Right lobe of liver (tissue), 6 donors: ENCODE data around the gene SKIC8. TPM values are rescaled to one million over a fixed set of nuclear protein-coding genes. Genes with fewer than 3 reads are reported as not detected.
"Not testable (repeated sequence)": the region's sequence is repeated elsewhere in the genome, so short reads cannot be mapped to it uniquely, and the experiment has no call there.

Experiments
- ATAC-seq, 4 donors: fragments of 200-7000 bp; cut with Tn5 transposase; one replicate each; pipeline ENCODE4 v1.9.1; 2020; ENCODE audit warnings: mild to moderate bottlenecking in 4 of 4, moderate library complexity in 4 of 4
- DNase-seq, 3 donors: peaks; one replicate each; pipeline ENCODE4 v3.0.0-alpha.2; 2020
- H3K27ac ChIP-seq, 3 donors: fragments of 200-600 bp; one replicate each; pipeline ENCODE4 v1.8.0; 2022
- H3K27me3 ChIP-seq, 2 donors: fragments of 200-600 bp; one replicate each; pipeline ENCODE4 v1.8.0; 2022
- H3K36me3 ChIP-seq, 4 donors: fragments of 200-600 bp; sonication (generic) in 1 of 4; one replicate each; pipeline versions ENCODE4 v1.5.1 to v1.8.0; 2017 to 2022; ENCODE audit warnings: control low read depth in 1 of 4
- H3K4me1 ChIP-seq, 4 donors: fragments of 200-600 bp; sonication (generic) in 1 of 4; one replicate each; pipeline versions ENCODE4 v1.5.1 to v1.8.0; 2017 to 2022; ENCODE audit warnings: control low read depth in 1 of 4
- H3K4me3 ChIP-seq, 3 donors: fragments of 200-600 bp; one replicate each; pipeline ENCODE4 v1.8.0; 2022
- H3K9me3 ChIP-seq, 4 donors: fragments of 200-600 bp; sonication (generic) in 1 of 4; one replicate each; pipeline versions ENCODE4 v1.5.1 to v1.8.0; 2017 to 2022; ENCODE audit warnings: control low read depth in 1 of 4
- POLR2A ChIP-seq: fragments of 450-650 bp; IDR thresholded peaks from one replicate; pipeline ENCODE4 v1.6.1; 2017; ENCODE audit warnings: antibody characterized with exemption, mild to moderate bottlenecking
- WGBS: methylation state at CpG from one replicate; pipeline ENCODE4 v1.1.6; 2018; ENCODE audit warnings: low coverage, low lambda C conversion rate; ENCODE audit not compliant: insufficient coverage; ENCODE audit errors: missing lambda C conversion rate; 5-methylcytosine and 5-hydroxymethylcytosine counted together
- intact Hi-C, 2 donors: fragments of 100-400 bp; cut with DNase I; formaldehyde crosslinking; loops; one replicate each; pipeline versions ENCODE4 v1.11.2 to v1.14.1; 2022
- total RNA-seq, 6 experiments: library from RNA; depleted of rRNA in 2 of 6; stranded (reverse); fragments of >200 nt in 2 of 6; fragmentation: NEBNext Ultra II Directional in 3 of 6; extraction: Animal tissue kit (Norgen Biotek cat#: 25700) in 3 of 6; gene quantifications; one replicate each; pipeline versions ENCODE4 v1.1.0 to v1.2.4, GENCODE V29; 2016 to 2023
- TF ChIP-seq, protein P1 (sequence below), 4 donors: fragments of 200-600 bp in 3 of 4; fragments of 450-650 bp in 1 of 4; IDR thresholded peaks; one replicate each; pipeline versions ENCODE4 v1.5.1 to v1.8.0; 2016 to 2022; ENCODE audit warnings: antibody characterized with exemption in 4 of 4, mild to moderate bottlenecking in 2 of 4
- donor health status: DM: no; HTN: yes; CAD: no.
- donor health status: DM: no; HTN: no; CAD: no.
- donor health status: DM: no; HTN: no; CAD: no.
- donor health status: DM: no; HTN: yes; CAD: no.
- donor health status: DM: no; HTN: yes; CAD: no.

SKIC8 gene
- total RNA-seq, 6 experiments from 2014 or later: 21.7 to 30.3 (median 23.0) TPM

DNA sequence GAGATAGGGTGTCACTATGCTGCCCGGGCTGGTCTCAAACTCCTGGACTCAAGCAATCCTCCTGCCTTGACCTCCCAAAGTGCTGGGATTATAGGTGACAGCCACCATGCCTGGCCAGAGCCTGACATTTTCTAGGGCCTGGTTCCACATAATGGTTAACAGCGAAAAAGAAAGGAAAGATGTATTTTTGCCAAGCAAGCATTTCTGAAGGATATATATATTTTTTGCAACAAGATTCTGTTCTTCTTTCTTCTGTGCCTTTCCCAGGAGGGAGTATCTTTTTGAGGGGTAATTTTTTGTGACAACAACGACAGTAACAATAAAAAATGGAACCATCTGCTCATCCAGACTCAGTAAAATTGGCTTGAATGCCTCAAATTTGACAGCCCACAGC, 43.4 kb downstream of the SKIC8 start:
- Histone ChIP-seq H3K27me3 (no peaks in the 10 kb centered on the region), H3K27ac (no peak overlapping the region), H3K36me3 (no peaks in the 10 kb centered on the region), H3K4me1 (no peaks in the 10 kb centered on the region), H3K4me3 (no peak overlapping the region), H3K9me3 (no peaks in the 10 kb centered on the region)
- DNase-seq (no peak), ATAC-seq (no peak)
- 58% methylated on average over 2 of the region's 3 CpGs for WGBS
- TF ChIP-seq, protein P1, sequence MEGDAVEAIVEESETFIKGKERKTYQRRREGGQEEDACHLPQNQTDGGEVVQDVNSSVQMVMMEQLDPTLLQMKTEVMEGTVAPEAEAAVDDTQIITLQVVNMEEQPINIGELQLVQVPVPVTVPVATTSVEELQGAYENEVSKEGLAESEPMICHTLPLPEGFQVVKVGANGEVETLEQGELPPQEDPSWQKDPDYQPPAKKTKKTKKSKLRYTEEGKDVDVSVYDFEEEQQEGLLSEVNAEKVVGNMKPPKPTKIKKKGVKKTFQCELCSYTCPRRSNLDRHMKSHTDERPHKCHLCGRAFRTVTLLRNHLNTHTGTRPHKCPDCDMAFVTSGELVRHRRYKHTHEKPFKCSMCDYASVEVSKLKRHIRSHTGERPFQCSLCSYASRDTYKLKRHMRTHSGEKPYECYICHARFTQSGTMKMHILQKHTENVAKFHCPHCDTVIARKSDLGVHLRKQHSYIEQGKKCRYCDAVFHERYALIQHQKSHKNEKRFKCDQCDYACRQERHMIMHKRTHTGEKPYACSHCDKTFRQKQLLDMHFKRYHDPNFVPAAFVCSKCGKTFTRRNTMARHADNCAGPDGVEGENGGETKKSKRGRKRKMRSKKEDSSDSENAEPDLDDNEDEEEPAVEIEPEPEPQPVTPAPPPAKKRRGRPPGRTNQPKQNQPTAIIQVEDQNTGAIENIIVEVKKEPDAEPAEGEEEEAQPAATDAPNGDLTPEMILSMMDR (IDR thresholded peaks at IDR 0.05): no peak
- intact Hi-C loops: no loop called here

DNA sequence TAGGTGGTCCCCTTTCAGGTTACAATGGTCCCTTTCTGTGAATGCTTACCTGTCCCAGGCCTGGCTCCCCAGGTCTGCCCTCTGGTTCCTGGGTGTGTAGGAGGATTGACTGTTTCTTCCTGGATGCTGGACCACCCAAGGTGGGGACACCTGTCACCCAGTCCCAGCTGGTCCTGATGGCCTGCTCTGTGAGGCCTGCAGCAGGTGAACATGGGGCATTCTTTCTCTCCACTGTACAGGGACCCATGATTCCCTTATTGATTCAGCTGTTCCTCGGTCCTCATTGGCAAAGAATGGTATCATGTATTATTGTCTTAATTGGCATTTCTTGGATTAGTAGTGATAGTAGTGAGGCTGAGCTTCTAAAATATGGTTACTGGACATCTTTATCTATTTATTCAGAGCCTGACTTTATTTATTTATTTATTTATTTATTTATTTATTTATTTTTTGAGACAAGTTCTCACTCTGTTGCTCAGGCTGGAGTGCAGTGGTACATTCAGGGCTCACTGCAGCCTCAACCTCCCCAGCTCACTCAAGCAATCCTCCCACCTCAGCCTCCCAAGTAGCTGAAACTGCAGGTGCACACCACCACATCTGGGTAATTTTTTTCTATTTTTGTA, 43.9 kb downstream of the SKIC8 start:
- no CpG with 5 or more reads among the region's 1 CpG for WGBS
- intact Hi-C loops: no loop called here

DNA sequence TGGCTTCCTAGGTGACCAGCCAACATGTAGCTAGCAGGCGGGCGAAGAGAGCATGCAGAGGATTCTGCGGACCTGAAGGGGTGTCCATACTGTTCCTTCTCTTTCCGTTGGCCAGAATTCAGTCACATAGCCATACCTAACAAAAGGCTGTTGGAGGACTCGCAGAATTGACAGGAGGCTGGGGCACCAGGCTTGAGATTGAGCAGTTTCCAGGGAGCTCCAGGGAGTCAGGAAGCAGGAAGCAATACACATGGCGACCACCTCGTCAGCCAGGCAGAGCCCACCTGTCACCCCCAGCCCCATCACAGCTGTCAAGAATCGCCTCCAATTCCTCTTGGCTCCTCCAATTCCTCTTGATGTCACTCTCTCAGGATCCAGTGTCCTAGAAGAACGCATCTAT, 48.3 kb downstream of the SKIC8 start:
- H3K36me3 ChIP-seq: no peaks in the 10 kb centered on the region
- ATAC-seq (no peak), DNase-seq (no peak)
- H3K27ac ChIP-seq: no peak overlapping the region
- TF ChIP-seq, protein P1 (IDR thresholded peaks at IDR 0.05): no peak
- no peak for TF ChIP-seq POLR2A
- no peak overlapping the region for H3K4me3 ChIP-seq
- no peaks in the 10 kb centered on the region for H3K27me3 ChIP-seq
- intact Hi-C loops: no loop called here
- no peaks in the 10 kb centered on the region for H3K9me3 ChIP-seq
- H3K4me1 ChIP-seq: no peaks in the 10 kb centered on the region
- WGBS: 89% methylated on average over 3 of the region's 9 CpGs

More for the DNA sequence above, 43.9 kb downstream of the SKIC8 start:
- Histone ChIP-seq H3K27ac (no peak overlapping the region), H3K36me3 (no peaks in the 10 kb centered on the region), H3K9me3 (no peaks in the 10 kb centered on the region), H3K4me3 (no peak overlapping the region), H3K4me1 (no peaks in the 10 kb centered on the region), H3K27me3 (no peaks in the 10 kb centered on the region)
- no peak for TF ChIP-seq POLR2A
- TF ChIP-seq, protein P1 (IDR thresholded peaks at IDR 0.05): no peak
- DNase-seq (no peak), ATAC-seq (no peak)

DNA sequence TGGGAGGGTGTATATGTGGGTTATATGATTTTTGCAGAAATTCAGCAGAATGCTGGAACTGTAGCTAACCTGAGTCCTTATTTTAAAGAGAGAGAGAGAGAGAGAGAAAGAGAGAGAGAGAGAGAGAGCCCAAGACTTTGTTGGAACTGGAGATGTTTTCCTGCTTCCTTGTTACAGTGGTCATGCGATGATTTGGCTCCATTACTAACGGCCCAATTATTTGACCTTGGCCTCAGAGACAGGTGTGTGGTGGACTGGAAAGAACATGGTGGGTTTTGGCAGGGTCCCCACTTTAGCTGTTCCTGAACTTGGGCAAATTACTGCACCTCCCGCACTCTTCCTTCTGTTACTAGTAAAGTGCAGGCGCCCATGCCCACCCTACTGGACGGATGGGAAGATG, 50.3 kb downstream of the SKIC8 start:
- no peaks in the 10 kb centered on the region for H3K9me3 ChIP-seq
- intact Hi-C loops: no loop called here
- no peaks in the 10 kb centered on the region for H3K27me3 ChIP-seq
- ATAC-seq (no peak), DNase-seq (no peak)
- 88% methylated on average over 3 of the region's 5 CpGs for WGBS
- H3K36me3 ChIP-seq: no peaks in the 10 kb centered on the region
- H3K27ac ChIP-seq: no peak overlapping the region
- no peak overlapping the region for H3K4me3 ChIP-seq
- H3K4me1 ChIP-seq: no peaks in the 10 kb centered on the region
- TF ChIP-seq, protein P1 (IDR thresholded peaks at IDR 0.05): no peak
- no peak for TF ChIP-seq POLR2A

DNA sequence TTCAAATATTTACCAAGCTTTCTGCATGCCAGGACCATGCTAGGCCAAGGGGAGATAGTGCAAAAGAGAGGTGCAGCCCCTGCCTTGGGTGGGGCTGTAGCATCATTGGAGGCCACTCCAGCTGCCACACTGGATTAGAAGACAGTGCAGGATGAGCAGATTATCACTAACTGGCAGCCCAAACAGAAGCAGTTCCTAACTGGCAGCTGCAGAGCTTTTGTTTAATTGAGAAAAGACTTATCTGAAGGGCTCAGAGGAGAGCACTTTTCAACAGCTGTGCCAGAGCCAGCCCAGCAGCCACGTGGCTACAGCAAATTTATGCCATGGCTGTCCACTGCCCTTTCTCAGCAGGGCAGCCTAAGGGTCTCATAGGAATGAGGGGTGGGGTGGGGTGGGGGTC, 51.5 kb downstream of the SKIC8 start:
- no peak for ATAC-seq
- intact Hi-C loops: no loop called here
- Histone ChIP-seq H3K27ac (no peak overlapping the region), H3K27me3 (no peaks in the 10 kb centered on the region), H3K36me3 (no peaks in the 10 kb centered on the region), H3K4me1 (no peaks in the 10 kb centered on the region), H3K4me3 (no peak overlapping the region), H3K9me3 (no peaks in the 10 kb centered on the region)
- DNase-seq: no peak
- WGBS: 55% methylated on average over 1 of the region's 1 CpG
- TF ChIP-seq, protein P1 (IDR thresholded peaks at IDR 0.05): no peak
- no peak for TF ChIP-seq POLR2A

DNA sequence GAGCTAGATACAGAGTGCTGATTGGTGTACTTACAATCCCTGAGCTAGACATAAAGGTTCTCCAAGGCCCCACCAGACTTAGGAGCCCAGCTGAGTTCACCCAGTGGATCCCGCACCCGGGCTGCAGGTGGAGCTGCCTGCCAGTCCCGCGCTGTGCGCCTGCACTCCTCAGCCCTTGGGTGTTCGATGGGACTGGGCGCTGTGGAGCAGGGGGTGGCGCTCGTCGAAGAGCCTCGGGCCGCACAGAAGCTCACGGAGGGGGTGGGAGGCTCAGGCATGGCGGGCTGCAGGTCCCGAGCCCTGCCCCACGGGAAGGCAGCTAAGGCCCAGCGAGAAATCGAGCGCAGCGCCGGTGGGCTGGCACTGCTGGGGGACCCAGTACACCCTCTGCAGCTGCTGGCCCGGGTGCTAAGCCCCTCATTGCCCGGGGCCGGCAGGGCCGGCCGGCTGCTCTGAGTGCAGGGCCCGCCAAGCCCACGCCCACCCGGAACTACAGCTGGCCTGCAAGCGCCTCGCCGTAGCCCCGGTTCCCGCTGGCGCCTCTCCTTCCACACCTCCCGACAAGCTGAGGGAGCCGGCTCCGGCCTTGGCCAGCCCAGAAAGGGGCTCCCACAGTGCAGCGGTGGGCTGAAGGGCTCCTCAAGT, 53.3 kb downstream of the SKIC8 start:
- H3K4me3 ChIP-seq, H3K4me1 ChIP-seq, H3K9me3 ChIP-seq, DNase-seq, intact Hi-C loops, H3K27me3 ChIP-seq, H3K36me3 ChIP-seq, ATAC-seq, H3K27ac ChIP-seq: not testable (repeated sequence)
- no CpG with 5 or more reads among the region's 39 CpGs for WGBS

DNA sequence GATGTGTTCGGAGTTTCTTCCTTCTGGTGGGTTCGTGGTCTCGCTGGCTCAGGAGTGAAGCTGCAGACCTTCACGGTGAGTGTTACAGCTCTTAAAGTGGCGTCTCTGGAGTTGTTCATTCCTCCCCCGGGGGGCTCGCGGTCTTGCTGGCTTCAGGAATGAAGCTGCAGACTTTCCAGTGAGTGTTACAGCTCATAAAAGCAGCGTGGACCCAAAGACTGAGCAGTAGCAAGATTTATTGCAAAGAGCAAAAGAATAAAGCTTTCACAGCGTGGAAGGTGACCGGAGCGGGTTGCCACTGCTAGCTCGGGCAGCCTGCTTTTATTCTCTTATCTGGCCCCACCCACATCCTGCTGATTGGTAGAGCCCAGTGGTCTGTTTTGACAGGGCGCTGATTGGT, 54.0 kb downstream of the SKIC8 start:
- ATAC-seq, H3K27ac ChIP-seq, H3K4me1 ChIP-seq, H3K36me3 ChIP-seq, H3K9me3 ChIP-seq, H3K27me3 ChIP-seq, DNase-seq, intact Hi-C loops, H3K4me3 ChIP-seq: not testable (repeated sequence)
- WGBS: 83% methylated on average over 9 of the region's 14 CpGs
